ENCODE results near the gene DUSP18. TPM values are rescaled to one million over a fixed set of nuclear protein-coding genes. Genes with fewer than 3 reads are reported as not detected.
"Not testable (repeated sequence)": the region's sequence is repeated elsewhere in the genome, so short reads cannot be mapped to it uniquely, and the experiment has no call there.

The DUSP18 gene
- total RNA-seq, 1 donor from 2014 or later, result 8.6 TPM

GRCh38 chr22:30712094-30712493, 44.4 kb upstream of the DUSP18 start:
- FAIRE-seq, result no peak
- no peak overlapping the region for H3K27ac Mint-ChIP-seq (ENCODE audit: unreplicated experiment)

DNA sequence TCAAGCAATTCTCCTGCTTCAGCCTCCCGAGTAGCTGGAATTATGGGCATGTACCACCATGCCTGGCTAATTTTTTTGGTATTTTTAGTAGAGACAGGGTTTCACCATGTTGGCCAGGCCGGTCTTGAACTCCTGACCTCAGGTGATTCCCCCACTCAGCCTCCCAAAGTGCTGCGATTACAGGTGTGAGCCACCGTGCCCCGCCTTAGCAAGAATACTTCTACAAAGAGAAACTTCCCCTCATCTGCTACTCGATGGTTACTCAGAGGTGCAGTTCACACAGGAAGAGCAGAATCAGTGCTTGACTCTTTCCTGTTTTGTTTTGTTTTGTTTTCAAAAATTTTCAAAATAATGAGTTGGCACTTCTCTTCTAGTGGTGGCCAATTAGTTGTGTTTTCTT, 42.3 kb upstream of the DUSP18 start:
- not testable (repeated sequence) for H3K9me3 Mint-ChIP-seq (ENCODE audit: unreplicated experiment); H3K27ac Mint-ChIP-seq (ENCODE audit: unreplicated experiment); H3K9me3 ChIP-seq (ENCODE audit: insufficient read depth, low read depth, low read length); H3K4me3 ChIP-seq (ENCODE audit: insufficient read depth, low read depth, low read length); H3K4me1 Mint-ChIP-seq (ENCODE audit: low read depth, unreplicated experiment); H3K36me3 Mint-ChIP-seq (ENCODE audit: low read depth, unreplicated experiment); H3K9ac ChIP-seq (ENCODE audit: low read length); FAIRE-seq; H3K79me2 ChIP-seq (ENCODE audit: insufficient read depth, low read length); H3K27ac ChIP-seq (ENCODE audit: low read depth, low read length); H2AFZ ChIP-seq (ENCODE audit: low read depth, low read length); H3K4me3 Mint-ChIP-seq (ENCODE audit: unreplicated experiment); H3K27me3 ChIP-seq (ENCODE audit: insufficient read depth, low read length); DNase-seq (ENCODE audit: low read depth); H3K36me3 ChIP-seq (ENCODE audit: insufficient read depth, low read length); H3K4me2 ChIP-seq (ENCODE audit: low read length); H4K20me1 ChIP-seq (ENCODE audit: insufficient read depth, low read length)
- H3K27me3 Mint-ChIP-seq (ENCODE audit: low read depth, unreplicated experiment), result peaks cover 13% of the 10 kb centered on the region
- peaks cover 15% of the 10 kb centered on the region for H3K4me1 ChIP-seq (ENCODE audit: insufficient read depth, low read length)

More at GRCh38 chr22:30712094-30712493, 44.4 kb upstream of the DUSP18 start:
- Mint-ChIP-seq H3K4me1 (ENCODE audit: low read depth, unreplicated experiment) (peaks cover 1% of the 10 kb centered on the region), H3K36me3 (ENCODE audit: low read depth, unreplicated experiment) (no peaks in the 10 kb centered on the region), H3K9me3 (ENCODE audit: unreplicated experiment) (no peaks in the 10 kb centered on the region), H3K4me3 (ENCODE audit: unreplicated experiment) (no peak overlapping the region), H3K27me3 (ENCODE audit: low read depth, unreplicated experiment) (peaks cover 3% of the 10 kb centered on the region)
- no peak overlapping the region for H3K4me2 ChIP-seq (ENCODE audit: low read length)
- no peaks in the 10 kb centered on the region for H3K9me3 ChIP-seq (ENCODE audit: insufficient read depth, low read depth, low read length)
- no peak overlapping the region for H3K27ac ChIP-seq (ENCODE audit: low read depth, low read length)
- H3K79me2 ChIP-seq (ENCODE audit: insufficient read depth, low read length), result no peaks in the 10 kb centered on the region
- no peak for DNase-seq (ENCODE audit: low read depth)
- TF ChIP-seq, protein P1, sequence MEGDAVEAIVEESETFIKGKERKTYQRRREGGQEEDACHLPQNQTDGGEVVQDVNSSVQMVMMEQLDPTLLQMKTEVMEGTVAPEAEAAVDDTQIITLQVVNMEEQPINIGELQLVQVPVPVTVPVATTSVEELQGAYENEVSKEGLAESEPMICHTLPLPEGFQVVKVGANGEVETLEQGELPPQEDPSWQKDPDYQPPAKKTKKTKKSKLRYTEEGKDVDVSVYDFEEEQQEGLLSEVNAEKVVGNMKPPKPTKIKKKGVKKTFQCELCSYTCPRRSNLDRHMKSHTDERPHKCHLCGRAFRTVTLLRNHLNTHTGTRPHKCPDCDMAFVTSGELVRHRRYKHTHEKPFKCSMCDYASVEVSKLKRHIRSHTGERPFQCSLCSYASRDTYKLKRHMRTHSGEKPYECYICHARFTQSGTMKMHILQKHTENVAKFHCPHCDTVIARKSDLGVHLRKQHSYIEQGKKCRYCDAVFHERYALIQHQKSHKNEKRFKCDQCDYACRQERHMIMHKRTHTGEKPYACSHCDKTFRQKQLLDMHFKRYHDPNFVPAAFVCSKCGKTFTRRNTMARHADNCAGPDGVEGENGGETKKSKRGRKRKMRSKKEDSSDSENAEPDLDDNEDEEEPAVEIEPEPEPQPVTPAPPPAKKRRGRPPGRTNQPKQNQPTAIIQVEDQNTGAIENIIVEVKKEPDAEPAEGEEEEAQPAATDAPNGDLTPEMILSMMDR (IDR thresholded peaks at IDR 0.05; ENCODE audit: insufficient read depth, low read depth, low read length), result no peak
- TF ChIP-seq EZH2 (IDR thresholded peaks at IDR 0.05; ENCODE audit: insufficient read depth, low read length), result no peak
- no peak overlapping the region for H3K4me3 ChIP-seq (ENCODE audit: insufficient read depth, low read depth, low read length)
- peaks cover 6% of the 10 kb centered on the region for H3K4me1 ChIP-seq (ENCODE audit: insufficient read depth, low read length)
- no peaks in the 10 kb centered on the region for H3K27me3 ChIP-seq (ENCODE audit: insufficient read depth, low read length)
- no peaks in the 10 kb centered on the region for H4K20me1 ChIP-seq (ENCODE audit: insufficient read depth, low read length)
- no peaks in the 10 kb centered on the region for H3K36me3 ChIP-seq (ENCODE audit: insufficient read depth, low read length)
- no peak overlapping the region for H2AFZ ChIP-seq (ENCODE audit: low read depth, low read length)
- H3K9ac ChIP-seq (ENCODE audit: low read length), result no peak overlapping the region

GRCh38 chr22:30705710-30706651, 38.3 kb upstream of the DUSP18 start:
- Mint-ChIP-seq H3K27ac (ENCODE audit: unreplicated experiment) (no peak overlapping the region), H3K27me3 (ENCODE audit: low read depth, unreplicated experiment) (peaks cover 10% of the 10 kb centered on the region), H3K4me1 (ENCODE audit: low read depth, unreplicated experiment) (peaks cover 16% of the 10 kb centered on the region), H3K4me3 (ENCODE audit: unreplicated experiment) (no peak overlapping the region), H3K36me3 (ENCODE audit: low read depth, unreplicated experiment) (no peaks in the 10 kb centered on the region), H3K9me3 (ENCODE audit: unreplicated experiment) (no peaks in the 10 kb centered on the region)
- H3K9me3 ChIP-seq (ENCODE audit: insufficient read depth, low read depth, low read length), result no peaks in the 10 kb centered on the region
- TF ChIP-seq EZH2 (IDR thresholded peaks at IDR 0.05; ENCODE audit: insufficient read depth, low read length), result no peak
- TF ChIP-seq, protein P1 (IDR thresholded peaks at IDR 0.05; ENCODE audit: insufficient read depth, low read depth, low read length), result no peak
- no peaks in the 10 kb centered on the region for H3K36me3 ChIP-seq (ENCODE audit: insufficient read depth, low read length)
- H2AFZ ChIP-seq (ENCODE audit: low read depth, low read length), result no peak overlapping the region
- DNase-seq (ENCODE audit: low read depth) (peak; percentile 88), FAIRE-seq (peak; percentile 87)
- H3K4me2 ChIP-seq (ENCODE audit: low read length), result peak overlapping the region; percentile 12
- no peak overlapping the region for H3K4me3 ChIP-seq (ENCODE audit: insufficient read depth, low read depth, low read length)
- peak overlapping the region; percentile 22 for H3K27ac ChIP-seq (ENCODE audit: low read depth, low read length)
- H3K27me3 ChIP-seq (ENCODE audit: insufficient read depth, low read length), result no peaks in the 10 kb centered on the region
- no peaks in the 10 kb centered on the region for H3K79me2 ChIP-seq (ENCODE audit: insufficient read depth, low read length)
- H3K9ac ChIP-seq (ENCODE audit: low read length), result no peak overlapping the region
- H4K20me1 ChIP-seq (ENCODE audit: insufficient read depth, low read length), result no peaks in the 10 kb centered on the region
- H3K4me1 ChIP-seq (ENCODE audit: insufficient read depth, low read length), result peaks cover 22% of the 10 kb centered on the region
